Psoas muscle (tissue), 8 donors: Measurements from ENCODE around the gene HLF. TPM values are rescaled to one million over a fixed set of nuclear protein-coding genes. Genes with fewer than 3 reads are reported as not detected.

Source experiments
- ATAC-seq, 4 donors: fragments of 200-7000 bp; cut with Tn5 transposase; one replicate each; pipeline ENCODE4 v1.9.1; 2020; ENCODE audit warnings: moderate library complexity in 3 of 4, mild to moderate bottlenecking in 2 of 4
- DNase-seq, 2 donors: peaks; one replicate each; pipeline ENCODE4 v3.0.0-alpha.2; 2020
- H3K27ac ChIP-seq: fragments of 200-600 bp; one replicate; pipeline ENCODE4 v1.8.0; 2022
- H3K27me3 ChIP-seq, 3 donors: fragments of 200-600 bp in 1 of 3; one replicate each; pipeline versions ENCODE4 v1.6.1 to v1.8.0; 2013 to 2022; ENCODE audit warnings: low read length in 2 of 3, mild to moderate bottlenecking in 2 of 3, moderate library complexity in 1 of 3; ENCODE audit not compliant: insufficient read depth in 3 of 3
- H3K36me3 ChIP-seq, 2 donors: fragments of 200-600 bp in 1 of 2; one replicate each; pipeline versions ENCODE4 v1.6.1 to v1.8.0; 2013 to 2022; ENCODE audit warnings: low read depth in 1 of 2, mild to moderate bottlenecking in 1 of 2, moderate library complexity in 1 of 2; ENCODE audit not compliant: insufficient read depth in 1 of 2
- H3K4me1 ChIP-seq: fragments of 200-600 bp; one replicate; pipeline ENCODE4 v1.8.0; 2022
- H3K4me3 ChIP-seq: fragments of 200-600 bp; one replicate; pipeline ENCODE4 v1.8.0; 2022; ENCODE audit warnings: mild to moderate bottlenecking
- H3K9me3 ChIP-seq: fragments of 200-600 bp; one replicate; pipeline ENCODE4 v1.8.0; 2022
- WGBS, 3 donors: extraction: QIAGEN DNeasy Blood & Tissue Kit; methylation state at CpG; one replicate each; pipeline versions ENCODE4 v1.1.6 to v1.1.7; 2013; 5-methylcytosine and 5-hydroxymethylcytosine counted together
- intact Hi-C, 2 donors: fragments of 100-400 bp; cut with DNase I; formaldehyde crosslinking; loops; one replicate each; pipeline versions ENCODE4 v1.11.0 to v1.14.2; 2022
- polyA plus RNA-seq, 3 donors: library from polyadenylated mRNA; stranded (reverse); fragments of 200-250 nt; gene quantifications; one replicate each; pipeline ENCODE4 v1.2.3, GENCODE V29; 2013
- total RNA-seq, 4 donors: library from RNA; stranded (reverse); fragmentation: NEBNext Ultra II Directional in 2 of 4; extraction: Animal tissue kit (Norgen Biotek cat#: 25700) in 2 of 4; gene quantifications; one replicate each; pipeline versions ENCODE4 v1.2.1 to v1.2.4, GENCODE V29; 2021 to 2023
- TF ChIP-seq, protein P1 (sequence below): fragments of 200-600 bp; IDR thresholded peaks from one replicate; pipeline ENCODE4 v1.8.0; 2022; ENCODE audit warnings: antibody characterized with exemption
- donor health status: healthy with polysubstance abuse.
- donor health status: DM: no; HTN: no; CAD: no; lungs with moderate emphysema.
- donor health status: Bipolar disorder and iron deficiency.
- donor health status: healthy.
- donor health status: DM: yes; HTN: yes; CAD: no.
- donor health status: DM: no; HTN: no; CAD: no.
- donor health status: DM: no; HTN: no; CAD: no.
- donor health status: DM: yes; HTN: yes; CAD: no.

HLF gene
- total and polyA plus RNA-seq, 7 donors = 0.59 to 5.0 (median 3.7) TPM

DNA sequence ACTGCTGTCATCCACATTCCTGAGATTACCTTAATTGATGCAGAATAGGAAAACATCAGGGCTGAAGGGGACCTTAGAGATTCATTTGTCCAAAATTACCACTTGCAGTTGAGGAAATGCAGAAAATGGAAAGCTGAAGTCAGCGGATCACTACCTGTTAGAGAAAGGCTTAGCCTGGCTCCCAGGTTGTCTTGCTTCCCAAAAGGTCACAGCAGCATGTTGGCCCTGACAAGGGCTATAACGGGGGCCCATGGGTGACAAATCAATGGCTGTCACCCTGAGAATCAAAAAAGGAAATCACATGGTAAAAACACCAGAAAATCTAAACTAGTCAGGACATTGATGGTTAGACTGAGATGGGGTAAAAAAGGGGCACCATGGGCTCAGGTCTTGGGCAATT is 51.7 kb downstream of the HLF start:
- Histone ChIP-seq H3K36me3 (no peaks in the 10 kb centered on the region), H3K9me3 (no peaks in the 10 kb centered on the region), H3K4me3 (no peak overlapping the region), H3K27me3 (no peaks in the 10 kb centered on the region), H3K4me1 (peaks cover 14% of the 10 kb centered on the region), H3K27ac (no peak overlapping the region)
- ATAC-seq = no peak
- intact Hi-C loops = no loop called here
- TF ChIP-seq, protein P1, sequence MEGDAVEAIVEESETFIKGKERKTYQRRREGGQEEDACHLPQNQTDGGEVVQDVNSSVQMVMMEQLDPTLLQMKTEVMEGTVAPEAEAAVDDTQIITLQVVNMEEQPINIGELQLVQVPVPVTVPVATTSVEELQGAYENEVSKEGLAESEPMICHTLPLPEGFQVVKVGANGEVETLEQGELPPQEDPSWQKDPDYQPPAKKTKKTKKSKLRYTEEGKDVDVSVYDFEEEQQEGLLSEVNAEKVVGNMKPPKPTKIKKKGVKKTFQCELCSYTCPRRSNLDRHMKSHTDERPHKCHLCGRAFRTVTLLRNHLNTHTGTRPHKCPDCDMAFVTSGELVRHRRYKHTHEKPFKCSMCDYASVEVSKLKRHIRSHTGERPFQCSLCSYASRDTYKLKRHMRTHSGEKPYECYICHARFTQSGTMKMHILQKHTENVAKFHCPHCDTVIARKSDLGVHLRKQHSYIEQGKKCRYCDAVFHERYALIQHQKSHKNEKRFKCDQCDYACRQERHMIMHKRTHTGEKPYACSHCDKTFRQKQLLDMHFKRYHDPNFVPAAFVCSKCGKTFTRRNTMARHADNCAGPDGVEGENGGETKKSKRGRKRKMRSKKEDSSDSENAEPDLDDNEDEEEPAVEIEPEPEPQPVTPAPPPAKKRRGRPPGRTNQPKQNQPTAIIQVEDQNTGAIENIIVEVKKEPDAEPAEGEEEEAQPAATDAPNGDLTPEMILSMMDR = no peak
- no peak for DNase-seq
- WGBS, 3 donors = 86 to 92% (median 88%) methylated on average over 2 of the region's 2 CpGs

DNA sequence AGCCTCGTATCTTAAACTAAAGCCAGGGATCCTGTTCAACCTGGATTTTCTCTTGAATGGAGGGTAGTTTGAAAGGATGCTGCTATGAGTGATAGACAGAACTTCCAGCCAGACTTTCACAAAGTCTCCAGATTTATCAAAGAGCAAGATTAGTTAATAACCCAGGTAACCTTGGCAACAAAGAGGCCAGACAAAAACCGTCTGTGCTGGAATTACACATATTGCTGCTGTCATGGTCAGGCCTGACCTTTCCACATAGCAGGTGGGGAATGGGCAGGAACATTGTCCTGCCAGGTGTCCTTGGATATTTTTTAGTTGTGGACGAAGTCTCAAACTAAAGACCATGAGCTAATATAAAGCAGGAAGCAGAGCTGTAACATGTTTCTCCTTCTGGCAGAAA is 52.5 kb downstream of the HLF start:
- H3K27me3 ChIP-seq = no peaks in the 10 kb centered on the region
- H3K36me3 ChIP-seq = no peaks in the 10 kb centered on the region
- TF ChIP-seq, protein P1 = no peak
- no peak overlapping the region for H3K4me3 ChIP-seq
- DNase-seq = no peak
- H3K4me1 ChIP-seq = peaks cover 15% of the 10 kb centered on the region
- intact Hi-C loops = no loop called here
- H3K9me3 ChIP-seq = no peaks in the 10 kb centered on the region
- 91 to 95% (median 93%) methylated on average over 3 of the region's 3 CpGs for WGBS, 3 donors
- no peak overlapping the region for H3K27ac ChIP-seq
- no peak for ATAC-seq

DNA sequence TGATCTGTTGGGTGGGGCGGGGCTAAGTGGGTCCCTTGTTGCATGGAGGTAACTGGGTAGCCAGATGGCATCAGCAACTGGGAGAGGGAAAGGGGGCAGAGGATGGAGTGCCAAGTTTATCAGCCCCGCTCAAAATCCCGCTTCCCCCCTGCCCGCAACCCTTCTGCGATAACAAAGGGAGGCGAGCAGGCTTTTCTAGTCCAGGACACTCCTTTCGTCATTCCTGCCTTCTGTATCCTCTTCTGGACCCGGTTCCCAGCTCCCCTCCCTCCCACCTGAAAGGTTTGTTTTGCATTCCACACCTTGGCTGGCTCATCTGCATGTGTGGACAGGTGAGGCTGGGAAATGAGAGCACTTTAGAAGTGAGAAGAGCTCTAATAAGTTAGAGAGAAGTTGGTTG is 53.3 kb downstream of the HLF start:
- no peaks in the 10 kb centered on the region for H3K36me3 ChIP-seq
- no peak overlapping the region for H3K4me3 ChIP-seq
- H3K27ac ChIP-seq = no peak overlapping the region
- H3K27me3 ChIP-seq = no peaks in the 10 kb centered on the region
- H3K9me3 ChIP-seq = no peaks in the 10 kb centered on the region
- ATAC-seq (no peak), DNase-seq (no peak)
- TF ChIP-seq, protein P1 = no peak
- H3K4me1 ChIP-seq = peaks cover 15% of the 10 kb centered on the region
- intact Hi-C loops = no loop called here
- 90 to 96% (median 91%) methylated on average over 8 of the region's 8 CpGs for WGBS, 3 donors

DNA sequence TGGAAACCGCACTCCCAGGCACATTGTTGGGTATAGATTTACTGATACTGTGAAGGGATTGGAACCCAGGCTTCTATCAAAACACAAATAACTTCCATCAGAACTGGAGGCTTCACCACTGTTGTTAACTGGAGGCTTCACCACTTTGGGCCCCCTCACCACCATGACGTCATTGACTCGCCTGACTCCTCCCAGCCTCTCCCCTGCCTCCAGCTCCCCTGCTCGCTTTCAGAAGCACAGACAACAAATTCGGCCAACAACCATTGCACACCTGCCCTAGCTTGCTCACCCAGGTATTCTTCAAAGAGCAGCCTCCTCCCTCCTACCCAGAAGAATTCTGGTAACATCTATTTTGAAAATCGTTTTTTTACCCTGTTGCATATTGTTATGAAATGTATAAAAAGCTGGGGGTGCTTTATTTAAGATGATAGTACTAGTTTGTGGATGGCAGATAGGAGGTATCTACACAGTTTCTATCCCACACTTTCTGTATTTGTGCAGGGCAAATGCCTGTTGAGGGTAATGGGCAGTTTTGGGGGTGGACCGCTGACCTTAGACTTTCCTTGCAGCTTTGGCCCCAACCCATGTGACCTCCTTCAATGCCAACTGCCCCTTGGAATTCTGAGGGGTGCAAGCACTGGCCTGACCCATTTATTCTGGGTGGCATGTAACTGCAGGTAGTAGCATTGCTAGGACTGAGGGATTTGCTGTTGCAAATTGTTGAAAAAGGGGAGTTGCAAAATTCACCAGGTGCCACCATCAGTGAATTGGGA is 54.1 kb downstream of the HLF start:
- Histone ChIP-seq H3K9me3 (no peaks in the 10 kb centered on the region), H3K27ac (no peak overlapping the region), H3K4me3 (no peak overlapping the region), H3K27me3 (no peaks in the 10 kb centered on the region), H3K4me1 (peaks cover 15% of the 10 kb centered on the region), H3K36me3 (no peaks in the 10 kb centered on the region)
- intact Hi-C loops = no loop called here
- WGBS, 3 donors = 92 to 94% (median 92%) methylated on average over 7 of the region's 7 CpGs
- TF ChIP-seq, protein P1 = no peak
- ATAC-seq = no peak
- DNase-seq = no peak
